Measurements from ENCODE around the gene SEMA6B. TPM values are rescaled to one million over a fixed set of nuclear protein-coding genes. Genes with fewer than 3 reads are reported as not detected.

SEMA6B gene
- total and polyA plus RNA-seq, 10 of the 15 experiments (the other 5 are each of a cell fraction or from before 2014, with no cell fraction given) = 0.13 TPM; not detected in 9

DNA sequence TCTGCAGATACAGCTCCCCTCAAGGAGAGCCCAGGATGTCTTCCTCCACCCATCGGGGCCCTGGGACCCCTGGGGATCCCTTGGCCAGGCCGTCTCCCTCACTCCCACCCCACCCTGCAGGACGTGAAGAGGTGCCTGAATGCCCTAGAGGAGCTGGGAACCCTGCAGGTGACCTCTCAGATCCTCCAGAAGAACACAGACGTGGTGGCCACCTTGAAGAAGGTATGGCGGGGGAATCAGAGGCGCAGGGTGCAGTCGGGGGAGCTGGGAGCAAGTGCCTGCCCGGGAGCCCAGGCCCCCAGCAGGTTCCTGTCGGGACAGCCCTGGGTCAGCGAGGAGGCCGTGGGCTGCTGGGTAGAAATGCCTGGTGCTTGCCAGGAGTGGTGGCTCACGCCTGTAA, 60.8 kb downstream of the SEMA6B start:
- ATAC-seq (no peak), FAIRE-seq (no peak), DNase-seq (ENCODE audit: low read depth, low spot score) (no peak)
- H3K9ac ChIP-seq (ENCODE audit: control insufficient read depth, insufficient read depth, low read length) = no peak overlapping the region
- H3K27ac ChIP-seq (ENCODE audit: control insufficient read depth, insufficient read depth) = no peak overlapping the region
- no peak overlapping the region for H3K4me2 ChIP-seq (ENCODE audit: control insufficient read depth, insufficient read depth)
- H3K9me3 ChIP-seq (replicated peaks; ENCODE audit: control insufficient read depth, insufficient read depth, low read length) = no peaks in the 10 kb centered on the region
- no peak overlapping the region for H2AFZ ChIP-seq (ENCODE audit: control insufficient read depth, low read depth, low read length)
- intact Hi-C loops (cut with micrococcal nuclease; ENCODE audit: unreplicated experiment) (no loop called here), in situ Hi-C loops (cut with MboI) (no loop called here)
- ChIA-PET SMC1A (ENCODE audit: uncharacterized antibody, unreplicated experiment) (no interaction called here), POLR2A (no interaction called here), RAD21 (ENCODE audit: unreplicated experiment) (no interaction called here), CTCF (no interaction called here)
- no peak overlapping the region for H3K4me3 ChIP-seq
- peaks cover 0 to 4% of the 10 kb centered on the region in 2 experiments; a peak in 2 of 4 replicates for H3K36me3 ChIP-seq (ENCODE audit: control insufficient read depth in 2 of 2, insufficient read depth in 2 of 2, low read length in 1 of 2)
- no peaks in the 10 kb centered on the region for H4K20me1 ChIP-seq (ENCODE audit: control insufficient read depth, insufficient read depth)
- H3K4me1 ChIP-seq (ENCODE audit: control insufficient read depth, insufficient read depth, low read length) = no peaks in the 10 kb centered on the region
- WGBS (ENCODE audit: insufficient coverage, insufficient replicate concordance, low lambda C conversion rate, missing lambda C conversion rate) = 93% methylated on average over 12 of the region's 12 CpGs
- H3K79me2 ChIP-seq (ENCODE audit: control insufficient read depth, insufficient read depth, low read length) = no peaks in the 10 kb centered on the region
- no TSS peak for BruUV-seq (replicated peaks)
- no peaks in the 10 kb centered on the region for H3K27me3 ChIP-seq (replicated peaks in 1 of 2; ENCODE audit: control insufficient read depth in 2 of 2, insufficient read depth in 2 of 2, low read length in 1 of 2)
- TF ChIP-seq, protein P1, sequence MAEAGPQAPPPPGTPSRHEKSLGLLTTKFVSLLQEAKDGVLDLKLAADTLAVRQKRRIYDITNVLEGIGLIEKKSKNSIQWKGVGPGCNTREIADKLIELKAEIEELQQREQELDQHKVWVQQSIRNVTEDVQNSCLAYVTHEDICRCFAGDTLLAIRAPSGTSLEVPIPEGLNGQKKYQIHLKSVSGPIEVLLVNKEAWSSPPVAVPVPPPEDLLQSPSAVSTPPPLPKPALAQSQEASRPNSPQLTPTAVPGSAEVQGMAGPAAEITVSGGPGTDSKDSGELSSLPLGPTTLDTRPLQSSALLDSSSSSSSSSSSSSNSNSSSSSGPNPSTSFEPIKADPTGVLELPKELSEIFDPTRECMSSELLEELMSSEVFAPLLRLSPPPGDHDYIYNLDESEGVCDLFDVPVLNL (IDR thresholded peaks at IDR 0.05; ENCODE audit: low read depth, low read length) = no peak
- TF ChIP-seq BACH1 (IDR thresholded peaks at IDR 0.05; ENCODE audit: borderline replicate concordance) = no peak

DNA sequence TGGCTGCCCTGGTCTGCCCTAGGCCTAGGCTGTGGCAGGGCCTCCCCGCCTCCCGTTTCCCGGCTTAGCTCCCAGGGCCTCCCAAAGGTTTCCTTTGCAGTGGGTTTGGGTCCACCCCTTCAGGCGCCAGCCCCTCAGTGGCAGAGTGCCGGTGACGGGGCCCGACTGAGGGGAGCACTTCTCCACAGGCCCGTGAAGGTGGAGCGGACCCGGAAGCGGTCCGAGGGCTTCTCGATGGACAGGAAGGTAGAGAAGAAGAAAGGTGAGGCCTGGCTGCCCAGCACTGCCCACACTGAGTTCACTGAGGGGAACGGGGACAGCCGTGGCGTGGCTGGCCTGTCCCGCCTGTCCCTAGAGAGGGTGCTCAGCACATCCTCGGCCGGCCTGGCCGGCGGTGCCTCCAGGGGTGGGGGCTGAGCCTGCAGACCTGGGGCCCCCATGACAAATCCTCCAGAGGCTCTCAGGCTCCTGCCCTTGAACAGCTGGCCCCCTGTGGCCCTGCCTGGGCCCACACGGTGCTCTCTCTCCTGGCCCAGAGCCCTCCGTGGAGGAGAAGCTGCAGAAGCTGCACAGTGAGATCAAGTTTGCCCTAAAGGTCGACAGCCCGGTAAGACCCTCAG, 61.6 kb downstream of the SEMA6B start:
- ChIA-PET RAD21 (ENCODE audit: unreplicated experiment) (no interaction called here), POLR2A (no interaction called here), CTCF (no interaction called here), SMC1A (ENCODE audit: uncharacterized antibody, unreplicated experiment) (no interaction called here)
- H3K79me2 ChIP-seq (ENCODE audit: control insufficient read depth, insufficient read depth, low read length) = no peaks in the 10 kb centered on the region
- no peak overlapping the region for H3K9ac ChIP-seq (ENCODE audit: control insufficient read depth, insufficient read depth, low read length)
- H4K20me1 ChIP-seq (ENCODE audit: control insufficient read depth, insufficient read depth) = no peaks in the 10 kb centered on the region
- H3K4me2 ChIP-seq (ENCODE audit: control insufficient read depth, insufficient read depth) = no peak overlapping the region
- ATAC-seq = no peak
- no peak overlapping the region for H2AFZ ChIP-seq (ENCODE audit: control insufficient read depth, low read depth, low read length)
- BruUV-seq (replicated peaks) = no TSS peak
- WGBS (ENCODE audit: insufficient coverage, insufficient replicate concordance, low lambda C conversion rate, missing lambda C conversion rate) = 91% methylated on average over 25 of the region's 25 CpGs
- no peak for FAIRE-seq
- no peak overlapping the region for H3K27ac ChIP-seq (ENCODE audit: control insufficient read depth, insufficient read depth)
- H3K36me3 ChIP-seq (ENCODE audit: control insufficient read depth in 2 of 2, insufficient read depth in 2 of 2, low read length in 1 of 2) = peaks cover under 1 to 8% of the 10 kb centered on the region in 2 experiments; a peak in 3 of 4 replicates
- intact Hi-C loops (cut with micrococcal nuclease; ENCODE audit: unreplicated experiment) (no loop called here), in situ Hi-C loops (cut with MboI) (no loop called here)
- no peak overlapping the region for H3K4me3 ChIP-seq
- no peaks in the 10 kb centered on the region for H3K27me3 ChIP-seq (replicated peaks in 1 of 2; ENCODE audit: control insufficient read depth in 2 of 2, insufficient read depth in 2 of 2, low read length in 1 of 2)
- H3K4me1 ChIP-seq (ENCODE audit: control insufficient read depth, insufficient read depth, low read length) = no peaks in the 10 kb centered on the region
- no peaks in the 10 kb centered on the region for H3K9me3 ChIP-seq (replicated peaks; ENCODE audit: control insufficient read depth, insufficient read depth, low read length)
- TF ChIP-seq ZNF24 (IDR thresholded peaks at IDR 0.05) (no peak), TARDBP (IDR thresholded peaks at IDR 0.05; ENCODE audit: borderline replicate concordance) (no peak), NR2F1 (conservative IDR thresholded peaks at IDR 0.05) (no peak), POLR2AphosphoS5 (IDR thresholded peaks at IDR 0.05; ENCODE audit: low read length) (no peak), RAD51 (IDR thresholded peaks at IDR 0.05) (no peak)
- TF ChIP-seq, protein P2, sequence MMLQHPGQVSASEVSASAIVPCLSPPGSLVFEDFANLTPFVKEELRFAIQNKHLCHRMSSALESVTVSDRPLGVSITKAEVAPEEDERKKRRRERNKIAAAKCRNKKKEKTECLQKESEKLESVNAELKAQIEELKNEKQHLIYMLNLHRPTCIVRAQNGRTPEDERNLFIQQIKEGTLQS (IDR thresholded peaks at IDR 0.05; ENCODE audit: borderline replicate concordance, extremely low read depth, low read depth, low read length) = no peak
- DNase-seq (ENCODE audit: low read depth, low spot score) = no peak

Measured in GM12878 (cell line).